GM23338 (cell line): ENCODE measurements around the gene WDR31.
"Not testable (repeated sequence)": the region's sequence is repeated elsewhere in the genome, so short reads cannot be mapped to it uniquely, and the experiment has no call there.

Experiments used
- CREB1 ChIP-seq: fragments of 250-450 bp; sonication (Bioruptor Pico); IDR thresholded peaks from 2 replicates; pipeline ENCODE4 v1.5.0; 2020; ENCODE audit warnings: low read depth, mild to moderate bottlenecking, moderate library complexity
- EZH2 ChIP-seq: fragments of 200-600 bp; sonication (generic); IDR thresholded peaks from one replicate; pipeline ENCODE4 v1.8.0; 2017; ENCODE audit warnings: antibody characterized with exemption, mild to moderate bottlenecking, low read depth; ENCODE audit not compliant: unreplicated experiment
- EZH2phosphoT487 ChIP-seq: fragments of 200-600 bp; sonication (generic); IDR thresholded peaks from one replicate; pipeline ENCODE4 v1.8.1; 2018; ENCODE audit warnings: antibody characterized with exemption; ENCODE audit not compliant: unreplicated experiment
- JUNB ChIP-seq: IDR thresholded peaks from one replicate; pipeline ENCODE4 v1.6.1; 2016; ENCODE audit warnings: antibody characterized with exemption; ENCODE audit not compliant: unreplicated experiment
- NANOG ChIP-seq: IDR thresholded peaks from 2 replicates; pipeline ENCODE4 v1.6.1; 2016; ENCODE audit warnings: antibody characterized with exemption, borderline replicate concordance
- POLR2AphosphoS5 ChIP-seq: IDR thresholded peaks from 2 replicates; pipeline ENCODE4 v1.6.1; 2016; ENCODE audit warnings: antibody characterized with exemption, low read depth
- ZNF331 ChIP-seq: fragments of 250-450 bp; sonication (Bioruptor Pico); IDR thresholded peaks from 2 replicates; pipeline ENCODE4 v1.5.0; 2020; ENCODE audit warnings: low read depth, mild to moderate bottlenecking, moderate library complexity
- TF ChIP-seq, protein P1 (sequence below), 2 experiments: fragments of 200-600 bp in 1 of 2; sonication (generic) in 1 of 2; conservative IDR thresholded peaks; 2 replicates each; pipeline versions ENCODE4 v1.5.1 to v1.6.1; 2016 to 2017; ENCODE audit warnings: antibody characterized with exemption in 2 of 2, low read depth in 2 of 2, mild to moderate bottlenecking in 2 of 2, moderate library complexity in 1 of 2
- TF ChIP-seq, protein P2 (sequence below): IDR thresholded peaks from 2 replicates; pipeline ENCODE4 v1.6.1; 2016; ENCODE audit warnings: antibody characterized with exemption
- TF ChIP-seq, protein P3 (sequence below): IDR thresholded peaks from one replicate; pipeline ENCODE4 v1.6.1; 2018; ENCODE audit warnings: antibody characterized with exemption; ENCODE audit not compliant: unreplicated experiment
- TF ChIP-seq, protein P4 (sequence below): fragments of 250-450 bp; sonication (Bioruptor Pico); IDR thresholded peaks from 2 replicates; pipeline ENCODE4 v1.5.0; 2020; ENCODE audit warnings: mild to moderate bottlenecking, moderate library complexity

DNA sequence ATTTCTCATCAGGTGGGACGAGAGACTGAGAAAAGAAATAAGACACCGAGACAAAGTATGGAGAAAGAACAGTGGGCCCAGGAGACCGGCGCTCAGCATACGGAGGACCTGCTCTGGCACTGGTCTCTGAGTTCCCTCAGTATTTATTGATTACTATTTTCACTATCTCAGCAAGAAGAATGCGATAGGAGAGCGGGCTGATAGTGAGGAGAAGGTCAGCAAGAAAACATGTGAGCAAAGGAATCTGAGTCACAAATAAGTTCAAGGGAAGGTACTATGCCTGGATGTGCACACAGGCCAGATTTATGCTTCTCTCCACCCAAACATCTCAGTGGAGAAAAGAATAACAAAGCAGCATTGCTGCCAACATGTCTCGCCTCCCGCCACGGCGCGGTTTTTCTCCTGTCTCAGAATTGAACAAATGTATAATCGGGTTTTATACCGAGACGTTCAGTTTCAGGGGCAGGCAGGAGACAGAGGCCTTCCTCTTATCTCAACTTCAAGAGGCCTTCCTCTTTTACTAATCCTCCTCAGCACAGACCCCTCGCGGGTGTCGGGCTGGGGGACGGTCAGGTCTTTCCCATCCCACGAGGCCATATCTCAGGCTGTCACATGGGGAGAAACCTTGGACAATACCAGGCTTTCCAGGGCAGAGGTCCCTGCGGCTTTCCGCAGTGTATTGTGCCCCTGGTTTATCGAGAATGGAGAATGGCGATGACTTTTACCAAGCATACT lies 39.2 kb upstream of the WDR31 start:
- not testable (repeated sequence) for TF ChIP-seq EZH2; JUNB; POLR2AphosphoS5; CREB1 (CRISPR knock-in tag); EZH2phosphoT487; NANOG; ZNF331 (CRISPR knock-in tag)
- TF ChIP-seq, protein P1, sequence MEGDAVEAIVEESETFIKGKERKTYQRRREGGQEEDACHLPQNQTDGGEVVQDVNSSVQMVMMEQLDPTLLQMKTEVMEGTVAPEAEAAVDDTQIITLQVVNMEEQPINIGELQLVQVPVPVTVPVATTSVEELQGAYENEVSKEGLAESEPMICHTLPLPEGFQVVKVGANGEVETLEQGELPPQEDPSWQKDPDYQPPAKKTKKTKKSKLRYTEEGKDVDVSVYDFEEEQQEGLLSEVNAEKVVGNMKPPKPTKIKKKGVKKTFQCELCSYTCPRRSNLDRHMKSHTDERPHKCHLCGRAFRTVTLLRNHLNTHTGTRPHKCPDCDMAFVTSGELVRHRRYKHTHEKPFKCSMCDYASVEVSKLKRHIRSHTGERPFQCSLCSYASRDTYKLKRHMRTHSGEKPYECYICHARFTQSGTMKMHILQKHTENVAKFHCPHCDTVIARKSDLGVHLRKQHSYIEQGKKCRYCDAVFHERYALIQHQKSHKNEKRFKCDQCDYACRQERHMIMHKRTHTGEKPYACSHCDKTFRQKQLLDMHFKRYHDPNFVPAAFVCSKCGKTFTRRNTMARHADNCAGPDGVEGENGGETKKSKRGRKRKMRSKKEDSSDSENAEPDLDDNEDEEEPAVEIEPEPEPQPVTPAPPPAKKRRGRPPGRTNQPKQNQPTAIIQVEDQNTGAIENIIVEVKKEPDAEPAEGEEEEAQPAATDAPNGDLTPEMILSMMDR (conservative IDR thresholded peaks at IDR 0.05; ENCODE audit: low read depth in 2 of 2): not testable (repeated sequence)
- TF ChIP-seq, protein P2, sequence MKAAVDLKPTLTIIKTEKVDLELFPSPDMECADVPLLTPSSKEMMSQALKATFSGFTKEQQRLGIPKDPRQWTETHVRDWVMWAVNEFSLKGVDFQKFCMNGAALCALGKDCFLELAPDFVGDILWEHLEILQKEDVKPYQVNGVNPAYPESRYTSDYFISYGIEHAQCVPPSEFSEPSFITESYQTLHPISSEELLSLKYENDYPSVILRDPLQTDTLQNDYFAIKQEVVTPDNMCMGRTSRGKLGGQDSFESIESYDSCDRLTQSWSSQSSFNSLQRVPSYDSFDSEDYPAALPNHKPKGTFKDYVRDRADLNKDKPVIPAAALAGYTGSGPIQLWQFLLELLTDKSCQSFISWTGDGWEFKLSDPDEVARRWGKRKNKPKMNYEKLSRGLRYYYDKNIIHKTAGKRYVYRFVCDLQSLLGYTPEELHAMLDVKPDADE: not testable (repeated sequence)
- TF ChIP-seq, protein P3, sequence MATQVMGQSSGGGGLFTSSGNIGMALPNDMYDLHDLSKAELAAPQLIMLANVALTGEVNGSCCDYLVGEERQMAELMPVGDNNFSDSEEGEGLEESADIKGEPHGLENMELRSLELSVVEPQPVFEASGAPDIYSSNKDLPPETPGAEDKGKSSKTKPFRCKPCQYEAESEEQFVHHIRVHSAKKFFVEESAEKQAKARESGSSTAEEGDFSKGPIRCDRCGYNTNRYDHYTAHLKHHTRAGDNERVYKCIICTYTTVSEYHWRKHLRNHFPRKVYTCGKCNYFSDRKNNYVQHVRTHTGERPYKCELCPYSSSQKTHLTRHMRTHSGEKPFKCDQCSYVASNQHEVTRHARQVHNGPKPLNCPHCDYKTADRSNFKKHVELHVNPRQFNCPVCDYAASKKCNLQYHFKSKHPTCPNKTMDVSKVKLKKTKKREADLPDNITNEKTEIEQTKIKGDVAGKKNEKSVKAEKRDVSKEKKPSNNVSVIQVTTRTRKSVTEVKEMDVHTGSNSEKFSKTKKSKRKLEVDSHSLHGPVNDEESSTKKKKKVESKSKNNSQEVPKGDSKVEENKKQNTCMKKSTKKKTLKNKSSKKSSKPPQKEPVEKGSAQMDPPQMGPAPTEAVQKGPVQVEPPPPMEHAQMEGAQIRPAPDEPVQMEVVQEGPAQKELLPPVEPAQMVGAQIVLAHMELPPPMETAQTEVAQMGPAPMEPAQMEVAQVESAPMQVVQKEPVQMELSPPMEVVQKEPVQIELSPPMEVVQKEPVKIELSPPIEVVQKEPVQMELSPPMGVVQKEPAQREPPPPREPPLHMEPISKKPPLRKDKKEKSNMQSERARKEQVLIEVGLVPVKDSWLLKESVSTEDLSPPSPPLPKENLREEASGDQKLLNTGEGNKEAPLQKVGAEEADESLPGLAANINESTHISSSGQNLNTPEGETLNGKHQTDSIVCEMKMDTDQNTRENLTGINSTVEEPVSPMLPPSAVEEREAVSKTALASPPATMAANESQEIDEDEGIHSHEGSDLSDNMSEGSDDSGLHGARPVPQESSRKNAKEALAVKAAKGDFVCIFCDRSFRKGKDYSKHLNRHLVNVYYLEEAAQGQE: not testable (repeated sequence)
- TF ChIP-seq, protein P4, sequence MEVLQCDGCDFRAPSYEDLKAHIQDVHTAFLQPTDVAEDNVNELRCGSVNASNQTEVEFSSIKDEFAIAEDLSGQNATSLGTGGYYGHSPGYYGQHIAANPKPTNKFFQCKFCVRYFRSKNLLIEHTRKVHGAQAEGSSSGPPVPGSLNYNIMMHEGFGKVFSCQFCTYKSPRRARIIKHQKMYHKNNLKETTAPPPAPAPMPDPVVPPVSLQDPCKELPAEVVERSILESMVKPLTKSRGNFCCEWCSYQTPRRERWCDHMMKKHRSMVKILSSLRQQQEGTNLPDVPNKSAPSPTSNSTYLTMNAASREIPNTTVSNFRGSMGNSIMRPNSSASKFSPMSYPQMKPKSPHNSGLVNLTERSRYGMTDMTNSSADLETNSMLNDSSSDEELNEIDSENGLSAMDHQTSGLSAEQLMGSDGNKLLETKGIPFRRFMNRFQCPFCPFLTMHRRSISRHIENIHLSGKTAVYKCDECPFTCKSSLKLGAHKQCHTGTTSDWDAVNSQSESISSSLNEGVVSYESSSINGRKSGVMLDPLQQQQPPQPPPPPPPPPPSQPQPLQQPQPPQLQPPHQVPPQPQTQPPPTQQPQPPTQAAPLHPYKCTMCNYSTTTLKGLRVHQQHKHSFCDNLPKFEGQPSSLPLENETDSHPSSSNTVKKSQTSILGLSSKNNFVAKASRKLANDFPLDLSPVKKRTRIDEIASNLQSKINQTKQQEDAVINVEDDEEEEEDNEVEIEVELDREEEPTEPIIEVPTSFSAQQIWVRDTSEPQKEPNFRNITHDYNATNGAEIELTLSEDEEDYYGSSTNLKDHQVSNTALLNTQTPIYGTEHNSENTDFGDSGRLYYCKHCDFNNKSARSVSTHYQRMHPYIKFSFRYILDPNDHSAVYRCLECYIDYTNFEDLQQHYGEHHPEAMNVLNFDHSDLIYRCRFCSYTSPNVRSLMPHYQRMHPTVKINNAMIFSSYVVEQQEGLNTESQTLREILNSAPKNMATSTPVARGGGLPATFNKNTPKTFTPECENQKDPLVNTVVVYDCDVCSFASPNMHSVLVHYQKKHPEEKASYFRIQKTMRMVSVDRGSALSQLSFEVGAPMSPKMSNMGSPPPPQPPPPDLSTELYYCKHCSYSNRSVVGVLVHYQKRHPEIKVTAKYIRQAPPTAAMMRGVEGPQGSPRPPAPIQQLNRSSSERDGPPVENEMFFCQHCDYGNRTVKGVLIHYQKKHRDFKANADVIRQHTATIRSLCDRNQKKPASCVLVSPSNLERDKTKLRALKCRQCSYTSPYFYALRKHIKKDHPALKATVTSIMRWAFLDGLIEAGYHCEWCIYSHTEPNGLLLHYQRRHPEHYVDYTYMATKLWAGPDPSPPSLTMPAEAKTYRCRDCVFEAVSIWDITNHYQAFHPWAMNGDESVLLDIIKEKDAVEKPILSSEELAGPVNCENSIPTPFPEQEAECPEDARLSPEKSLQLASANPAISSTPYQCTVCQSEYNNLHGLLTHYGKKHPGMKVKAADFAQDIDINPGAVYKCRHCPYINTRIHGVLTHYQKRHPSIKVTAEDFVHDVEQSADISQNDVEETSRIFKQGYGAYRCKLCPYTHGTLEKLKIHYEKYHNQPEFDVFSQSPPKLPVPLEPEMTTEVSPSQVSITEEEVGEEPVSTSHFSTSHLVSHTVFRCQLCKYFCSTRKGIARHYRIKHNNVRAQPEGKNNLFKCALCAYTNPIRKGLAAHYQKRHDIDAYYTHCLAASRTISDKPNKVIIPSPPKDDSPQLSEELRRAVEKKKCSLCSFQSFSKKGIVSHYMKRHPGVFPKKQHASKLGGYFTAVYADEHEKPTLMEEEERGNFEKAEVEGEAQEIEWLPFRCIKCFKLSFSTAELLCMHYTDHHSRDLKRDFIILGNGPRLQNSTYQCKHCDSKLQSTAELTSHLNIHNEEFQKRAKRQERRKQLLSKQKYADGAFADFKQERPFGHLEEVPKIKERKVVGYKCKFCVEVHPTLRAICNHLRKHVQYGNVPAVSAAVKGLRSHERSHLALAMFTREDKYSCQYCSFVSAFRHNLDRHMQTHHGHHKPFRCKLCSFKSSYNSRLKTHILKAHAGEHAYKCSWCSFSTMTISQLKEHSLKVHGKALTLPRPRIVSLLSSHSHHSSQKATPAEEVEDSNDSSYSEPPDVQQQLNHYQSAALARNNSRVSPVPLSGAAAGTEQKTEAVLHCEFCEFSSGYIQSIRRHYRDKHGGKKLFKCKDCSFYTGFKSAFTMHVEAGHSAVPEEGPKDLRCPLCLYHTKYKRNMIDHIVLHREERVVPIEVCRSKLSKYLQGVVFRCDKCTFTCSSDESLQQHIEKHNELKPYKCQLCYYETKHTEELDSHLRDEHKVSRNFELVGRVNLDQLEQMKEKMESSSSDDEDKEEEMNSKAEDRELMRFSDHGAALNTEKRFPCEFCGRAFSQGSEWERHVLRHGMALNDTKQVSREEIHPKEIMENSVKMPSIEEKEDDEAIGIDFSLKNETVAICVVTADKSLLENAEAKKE: not testable (repeated sequence)
